Activated naive CD4-positive, alpha-beta T cell treated with anti-CD3 and anti-CD28 coated beads, Interleukin-2, amount 10 ng/mL, durations not matched to agents 7 days and 5 days (primary cell): ENCODE measurements around the gene CFAP65.
A peak's percentile ranks its signal among the peaks of the same experiment; 100 is the strongest.

ENCODE experiments used
- CTCF ChIA-PET: fragments of 350-600 bp; sonication (Branson Sonifier 250); formaldehyde crosslinking; loops from one replicate; lab custom pipeline; 2021; ENCODE audit warnings: antibody characterized with exemption; lab: Charles Lee
- DNase-seq: peaks from one replicate; pipeline ENCODE4 v3.0.0-alpha.2; 2020
- H3K27ac Mint-ChIP-seq: one replicate; pipeline ENCODE4 v1.8.0; 2021; ENCODE audit warnings: mild to moderate bottlenecking, moderate library complexity, mixed read lengths
- H3K27me3 Mint-ChIP-seq: one replicate; pipeline ENCODE4 v1.8.0; 2021; ENCODE audit warnings: mild to moderate bottlenecking, mixed read lengths
- H3K36me3 Mint-ChIP-seq: one replicate; pipeline ENCODE4 v1.8.0; 2021; ENCODE audit warnings: mixed read lengths
- H3K4me1 Mint-ChIP-seq: one replicate; pipeline ENCODE4 v1.8.0; 2021; ENCODE audit warnings: mixed read lengths
- H3K4me3 Mint-ChIP-seq: one replicate; pipeline ENCODE4 v1.8.0; 2021; ENCODE audit warnings: mild to moderate bottlenecking, moderate library complexity, mixed read lengths
- H3K9me3 Mint-ChIP-seq: one replicate; pipeline ENCODE4 v1.8.0; 2021; ENCODE audit warnings: mixed read lengths

Gene CFAP65

DNA sequence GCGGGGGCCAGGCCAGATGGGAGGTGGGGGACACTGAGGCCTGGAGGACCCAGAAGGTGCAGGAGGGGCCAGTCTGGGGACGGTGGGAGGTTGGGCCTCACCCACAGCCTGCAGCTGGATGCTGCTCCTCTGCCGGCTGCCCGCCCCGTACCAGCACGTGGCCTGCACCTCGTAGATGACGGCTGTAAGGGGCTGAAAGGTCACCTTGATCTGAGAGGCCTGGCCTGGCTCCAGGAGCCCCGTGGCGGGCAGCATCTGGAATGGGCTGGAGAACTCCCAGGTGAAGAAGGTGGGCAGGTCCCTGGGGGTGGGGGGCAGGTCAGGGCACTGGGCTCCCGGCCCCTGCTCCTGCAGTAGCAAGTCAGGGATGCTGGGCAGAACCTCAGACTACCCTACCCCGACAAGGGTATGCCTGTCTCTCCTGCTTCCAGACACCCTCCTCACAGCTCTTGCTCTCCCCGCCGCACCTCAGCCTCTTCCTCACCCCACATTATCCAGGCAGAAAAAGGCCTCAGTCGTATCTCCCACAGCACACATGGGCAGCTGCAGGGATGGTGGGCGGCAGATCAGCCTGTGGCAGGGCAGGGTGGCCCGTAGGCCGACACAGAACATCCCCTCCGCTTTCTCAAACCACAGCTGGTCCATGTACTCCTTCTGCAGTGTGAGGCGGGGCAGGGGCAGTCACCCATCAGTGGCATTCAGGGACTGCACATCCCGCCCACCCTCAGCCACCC, 10.1 kb downstream of the CFAP65 start:
- CTCF ChIA-PET, result interaction anchor here (1.3 to 5.1 kb wide), 4 partner anchors 32 to 122 kb away, joined by 3 to 59 read pairs (median 32); no protein-coding TSS in a partner anchor
- H3K9me3 Mint-ChIP-seq, result no peaks in the 10 kb centered on the region
- H3K4me1 Mint-ChIP-seq, result no peaks in the 10 kb centered on the region
- no peaks in the 10 kb centered on the region for H3K36me3 Mint-ChIP-seq
- H3K4me3 Mint-ChIP-seq, result no peak overlapping the region
- peaks cover 54% of the 10 kb centered on the region for H3K27me3 Mint-ChIP-seq
- H3K27ac Mint-ChIP-seq, result no peak overlapping the region
- no peak for DNase-seq

DNA sequence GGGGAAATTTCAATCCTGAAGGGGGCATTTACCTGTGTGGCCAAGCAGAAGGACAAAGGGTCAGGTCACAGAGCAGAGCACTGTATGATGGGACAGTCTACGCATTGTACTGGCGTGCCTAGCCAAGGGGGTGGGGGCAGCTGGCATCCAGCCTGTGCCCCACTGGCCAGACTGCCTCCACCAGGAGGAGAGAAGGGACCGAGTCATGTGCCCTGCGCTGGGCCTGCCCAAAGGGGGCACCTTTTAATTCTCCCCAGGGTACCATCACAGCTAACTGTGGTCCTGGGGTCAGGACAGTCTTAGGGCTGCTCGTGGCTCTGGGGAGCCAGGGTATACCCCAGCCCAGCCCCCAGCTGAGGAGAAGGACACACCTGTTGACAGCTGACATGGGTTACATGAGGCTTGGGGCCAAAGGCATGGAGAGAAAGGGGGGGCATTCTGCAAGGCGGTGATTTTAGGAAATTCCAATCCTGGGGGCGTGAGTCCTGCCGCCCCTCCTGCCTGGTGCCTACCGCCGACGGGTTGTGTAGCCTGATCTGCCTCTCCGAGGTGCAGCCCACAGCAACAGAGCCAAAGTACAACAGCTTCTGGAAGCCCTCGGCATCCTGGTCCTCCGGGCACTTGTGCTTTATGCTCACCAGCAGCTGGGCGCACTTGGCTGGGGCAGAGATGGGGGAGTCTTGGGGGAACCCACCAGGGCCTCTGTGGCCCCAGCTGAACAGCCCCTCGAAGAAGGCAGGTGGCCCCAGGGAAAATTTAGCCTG, 11.0 kb downstream of the CFAP65 start:
- Mint-ChIP-seq H3K27ac (no peak overlapping the region), H3K9me3 (no peaks in the 10 kb centered on the region), H3K4me1 (no peaks in the 10 kb centered on the region), H3K36me3 (no peaks in the 10 kb centered on the region), H3K4me3 (no peak overlapping the region), H3K27me3 (peaks cover 45% of the 10 kb centered on the region)
- DNase-seq, result no peak
- CTCF ChIA-PET, result interaction anchor here (0.6 to 5.1 kb wide), 40 partner anchors 10 to 322 kb away, joined by 3 to 59 read pairs (median 4); partner anchors contain the start of genes CFAP65 and ZFAND2B

DNA sequence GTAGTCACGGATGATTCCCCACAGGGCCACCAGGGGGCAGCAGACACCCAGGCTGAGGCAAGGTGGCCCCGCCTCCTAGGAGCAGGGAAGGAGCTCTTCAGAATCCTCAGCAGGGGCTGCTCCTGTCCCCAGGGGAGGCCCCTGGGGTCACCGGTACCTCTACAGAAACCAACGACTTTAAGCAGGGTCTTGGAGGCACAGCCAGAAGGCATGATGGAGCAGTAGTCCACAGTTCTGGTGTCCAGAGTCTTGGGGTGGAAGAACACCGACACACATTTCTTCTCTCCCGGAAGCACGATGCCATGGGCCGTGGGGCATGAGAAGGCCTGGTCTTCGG, 11.5 kb downstream of the CFAP65 start:
- Mint-ChIP-seq H3K9me3 (no peaks in the 10 kb centered on the region), H3K27me3 (peaks cover 40% of the 10 kb centered on the region), H3K4me1 (no peaks in the 10 kb centered on the region), H3K4me3 (no peak overlapping the region), H3K36me3 (no peaks in the 10 kb centered on the region), H3K27ac (no peak overlapping the region)
- CTCF ChIA-PET, result interaction anchor here (0.5 to 5.1 kb wide), 42 partner anchors 9 to 322 kb away, joined by 3 to 59 read pairs (median 4); partner anchors contain the start of genes CFAP65 and ZFAND2B
- peak; percentile 83 for DNase-seq

DNA sequence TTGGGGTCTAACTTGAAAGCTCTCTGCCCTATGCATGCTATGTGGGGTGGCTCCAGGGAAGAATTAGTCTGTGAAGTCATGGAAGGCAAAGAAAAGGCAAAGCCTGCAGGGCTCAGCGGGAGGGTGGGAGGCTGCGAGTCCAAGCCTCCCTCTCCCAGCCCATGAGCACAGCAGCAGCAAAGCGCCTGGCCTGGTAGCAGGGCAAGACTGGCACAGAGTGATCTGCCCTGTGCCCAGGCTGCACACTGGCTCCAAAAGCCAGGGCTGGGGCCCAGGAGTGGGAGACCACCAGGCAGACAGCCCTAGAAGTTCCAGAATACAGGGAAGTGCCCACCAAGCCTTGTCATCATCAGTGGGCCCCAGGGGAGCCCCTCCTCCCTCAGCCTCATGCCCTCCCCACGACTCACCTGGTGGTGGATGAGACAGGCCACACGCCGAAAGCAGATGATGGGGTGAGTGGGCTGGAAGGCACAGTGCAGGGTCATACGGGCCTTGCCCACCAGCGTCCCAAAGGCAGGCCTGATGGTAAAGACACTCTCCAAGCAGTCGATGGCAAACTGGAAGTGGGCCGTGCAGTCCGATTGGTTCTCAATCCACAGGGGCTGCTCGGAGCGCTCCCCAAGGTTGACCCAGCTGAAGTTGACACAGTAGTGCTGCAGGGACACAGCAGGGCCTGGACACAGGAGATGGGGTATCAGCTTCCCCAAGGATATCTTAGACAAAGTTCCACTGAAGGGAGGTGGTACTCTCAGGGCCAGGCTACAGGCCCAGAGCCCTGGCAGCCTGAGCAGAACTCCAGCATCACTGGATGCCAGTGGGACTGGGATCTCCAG, 12.1 kb downstream of the CFAP65 start:
- peaks cover 38% of the 10 kb centered on the region for H3K27me3 Mint-ChIP-seq
- no peak overlapping the region for H3K27ac Mint-ChIP-seq
- H3K4me3 Mint-ChIP-seq, result no peak overlapping the region
- no peaks in the 10 kb centered on the region for H3K4me1 Mint-ChIP-seq
- H3K36me3 Mint-ChIP-seq, result no peaks in the 10 kb centered on the region
- H3K9me3 Mint-ChIP-seq, result no peaks in the 10 kb centered on the region
- CTCF ChIA-PET, result interaction anchor here (0.5 to 5.1 kb wide), 42 partner anchors 9 to 323 kb away, joined by 3 to 59 read pairs (median 4); partner anchors contain the start of genes CFAP65 and ZFAND2B
- DNase-seq, result no peak

DNA sequence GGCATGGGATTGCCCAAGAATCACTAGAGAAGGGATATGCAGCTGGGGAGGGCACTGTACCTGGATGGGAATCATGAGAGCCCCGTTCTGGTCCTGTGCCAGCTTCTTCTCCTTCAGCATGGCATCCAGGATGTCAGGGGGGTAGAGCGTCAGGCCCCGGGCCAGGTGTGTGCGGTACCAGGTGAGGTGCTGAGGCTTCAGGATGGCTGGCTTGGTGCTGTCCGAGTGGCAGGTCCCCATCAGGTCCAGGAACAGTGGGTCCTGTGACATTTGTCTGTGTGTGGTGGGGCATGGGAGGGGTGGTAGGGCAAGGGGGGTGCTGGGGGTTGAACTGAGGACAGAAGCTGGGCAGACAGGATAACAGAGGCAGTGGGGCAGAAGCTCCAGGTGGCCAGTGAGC, 13.2 kb downstream of the CFAP65 start:
- Mint-ChIP-seq H3K9me3 (no peaks in the 10 kb centered on the region), H3K36me3 (no peaks in the 10 kb centered on the region), H3K4me1 (no peaks in the 10 kb centered on the region), H3K27ac (no peak overlapping the region), H3K27me3 (peaks cover 43% of the 10 kb centered on the region), H3K4me3 (no peak overlapping the region)
- CTCF ChIA-PET, result interaction anchor here (1.0 to 5.1 kb wide), 9 partner anchors 8 to 130 kb away, joined by 3 to 59 read pairs (median 4); no protein-coding TSS in a partner anchor
- no peak for DNase-seq

DNA sequence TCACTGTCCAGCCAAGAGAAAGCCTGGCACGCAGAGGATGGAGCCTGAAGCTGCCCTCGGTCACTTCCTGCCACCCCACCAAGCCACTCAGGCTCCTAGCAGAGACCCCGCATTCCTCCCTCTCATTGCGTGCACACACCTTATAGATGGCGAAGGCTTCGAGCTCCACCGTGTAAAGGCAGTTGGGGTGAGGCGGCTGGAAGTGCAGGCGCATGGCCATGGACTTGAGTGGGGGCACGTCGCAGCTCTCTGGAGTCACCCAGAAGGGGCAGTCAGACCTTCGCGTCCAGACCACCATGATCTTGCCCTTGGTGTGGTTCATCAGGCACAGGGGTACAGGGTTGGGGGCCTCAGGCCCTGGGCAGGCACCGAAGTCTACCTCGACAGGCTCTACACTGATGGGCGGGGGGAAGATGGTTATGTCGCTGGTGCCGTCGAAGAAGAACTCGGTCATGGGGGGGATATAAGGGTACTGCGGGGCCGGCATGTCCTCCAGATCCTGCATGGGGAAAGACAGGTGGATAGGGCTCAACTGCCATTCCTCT, 13.7 kb downstream of the CFAP65 start:
- Mint-ChIP-seq H3K27ac (no peak overlapping the region), H3K4me3 (no peak overlapping the region), H3K9me3 (no peaks in the 10 kb centered on the region), H3K27me3 (peaks cover 41% of the 10 kb centered on the region), H3K36me3 (no peaks in the 10 kb centered on the region), H3K4me1 (no peaks in the 10 kb centered on the region)
- CTCF ChIA-PET, result interaction anchor here (0.8 to 5.1 kb wide), 10 partner anchors 18 to 131 kb away, joined by 3 to 59 read pairs (median 4); no protein-coding TSS in a partner anchor
- no peak for DNase-seq

DNA sequence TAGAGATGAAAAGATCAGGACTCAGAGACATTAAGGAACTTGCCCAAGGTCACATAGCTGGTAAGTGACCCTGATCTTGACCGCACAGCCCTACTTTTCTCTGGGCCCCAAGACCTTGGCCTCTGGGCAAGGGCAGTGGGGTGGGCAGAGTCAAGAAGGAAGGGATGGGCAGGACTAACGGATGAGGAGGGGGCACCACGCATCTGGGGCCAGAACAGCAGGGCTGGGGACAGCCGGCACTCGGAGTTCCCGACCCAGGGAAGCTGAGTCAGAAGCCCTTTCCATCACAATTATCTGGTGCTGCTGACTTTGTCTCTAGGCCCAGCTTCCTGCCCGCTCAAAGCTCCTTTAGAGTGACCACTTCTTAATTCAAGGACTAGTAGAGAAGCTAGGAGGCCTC, 14.4 kb downstream of the CFAP65 start:
- DNase-seq, result no peak
- H3K27me3 Mint-ChIP-seq, result peaks cover 36% of the 10 kb centered on the region
- H3K27ac Mint-ChIP-seq, result no peak overlapping the region
- H3K9me3 Mint-ChIP-seq, result no peaks in the 10 kb centered on the region
- no peak overlapping the region for H3K4me3 Mint-ChIP-seq
- CTCF ChIA-PET, result interaction anchor here (0.7 to 5.1 kb wide), 12 partner anchors 13 to 133 kb away, joined by 3 to 59 read pairs (median 3); partner anchors contain the start of gene NHEJ1
- no peaks in the 10 kb centered on the region for H3K4me1 Mint-ChIP-seq
- no peaks in the 10 kb centered on the region for H3K36me3 Mint-ChIP-seq

DNA sequence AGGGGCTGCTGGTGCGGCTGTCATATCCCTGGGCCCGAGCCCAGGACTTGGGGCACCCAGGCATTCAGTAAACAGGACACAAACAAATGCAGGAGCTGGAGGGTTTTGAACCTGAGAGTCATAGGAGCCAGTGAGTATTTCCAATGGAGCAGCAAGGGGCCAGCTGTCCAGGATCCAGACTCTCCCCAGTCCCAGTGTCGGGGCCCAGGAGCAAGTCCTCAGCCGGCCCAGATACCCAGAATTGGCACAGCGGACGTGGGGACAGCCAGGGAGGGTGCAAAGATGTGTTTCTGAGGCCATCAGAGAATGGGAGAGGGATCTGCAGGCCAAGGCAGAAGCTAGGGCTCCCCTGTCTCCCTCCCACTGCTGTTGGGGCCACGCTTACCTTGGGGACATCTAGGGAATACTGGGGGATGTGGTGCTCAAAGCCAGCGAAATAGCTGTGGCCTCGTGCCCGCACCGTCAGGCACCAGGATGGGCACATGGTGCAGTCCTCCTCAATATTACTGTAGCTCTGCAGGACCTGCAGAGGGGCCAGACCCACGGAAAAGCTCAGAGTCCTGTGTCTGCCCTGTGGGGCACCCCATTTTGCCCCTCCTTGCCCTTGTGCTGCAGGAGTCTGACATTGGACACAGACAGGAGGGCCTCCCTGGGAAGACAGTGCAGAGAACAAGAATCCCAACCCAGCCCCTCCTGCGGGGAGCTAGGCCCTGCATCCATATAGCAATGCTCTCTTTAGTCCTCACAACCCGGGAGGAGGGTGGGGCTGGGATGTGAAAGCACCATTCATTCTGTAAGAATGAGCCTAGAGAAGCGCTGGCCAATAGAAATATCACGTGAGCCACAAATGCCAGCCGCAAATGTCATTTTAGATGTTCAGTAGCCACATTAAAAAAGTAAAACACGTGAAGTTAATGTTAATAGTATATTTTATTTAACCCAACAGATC, 15.4 kb downstream of the CFAP65 start:
- CTCF ChIA-PET, result interaction anchor here (0.8 to 5.1 kb wide), 4 partner anchors 21 to 127 kb away, joined by 3 to 59 read pairs (median 11); no protein-coding TSS in a partner anchor
- Mint-ChIP-seq H3K4me1 (no peaks in the 10 kb centered on the region), H3K4me3 (no peak overlapping the region), H3K27me3 (peaks cover 29% of the 10 kb centered on the region), H3K36me3 (no peaks in the 10 kb centered on the region), H3K9me3 (no peaks in the 10 kb centered on the region), H3K27ac (no peak overlapping the region)
- DNase-seq, result no peak

DNA sequence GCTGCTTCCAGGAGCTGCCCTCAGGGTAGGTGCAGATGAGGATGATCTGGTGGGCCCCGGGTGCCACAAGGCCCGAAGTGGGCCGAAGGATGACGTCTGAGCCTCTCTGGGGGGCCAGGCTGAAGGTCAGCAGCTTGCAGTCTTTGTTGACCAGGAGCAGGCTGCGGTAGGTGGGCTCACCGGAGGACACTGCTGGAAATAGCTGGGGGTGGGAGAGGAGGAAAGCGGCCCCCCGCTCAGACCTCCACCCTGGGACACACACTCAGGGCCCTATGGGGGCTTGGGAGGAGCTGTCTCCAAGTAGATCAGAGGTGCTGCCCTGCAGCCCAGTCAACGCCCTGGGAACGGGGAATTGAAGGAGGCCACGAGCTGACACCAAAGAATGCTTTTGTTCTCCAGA, 17.3 kb downstream of the CFAP65 start:
- no peak overlapping the region for H3K27ac Mint-ChIP-seq
- H3K4me3 Mint-ChIP-seq, result no peak overlapping the region
- H3K27me3 Mint-ChIP-seq, result peaks cover 18% of the 10 kb centered on the region
- no peaks in the 10 kb centered on the region for H3K9me3 Mint-ChIP-seq
- CTCF ChIA-PET, result no interaction called here
- no peaks in the 10 kb centered on the region for H3K36me3 Mint-ChIP-seq
- no peak for DNase-seq
- H3K4me1 Mint-ChIP-seq, result no peaks in the 10 kb centered on the region

DNA sequence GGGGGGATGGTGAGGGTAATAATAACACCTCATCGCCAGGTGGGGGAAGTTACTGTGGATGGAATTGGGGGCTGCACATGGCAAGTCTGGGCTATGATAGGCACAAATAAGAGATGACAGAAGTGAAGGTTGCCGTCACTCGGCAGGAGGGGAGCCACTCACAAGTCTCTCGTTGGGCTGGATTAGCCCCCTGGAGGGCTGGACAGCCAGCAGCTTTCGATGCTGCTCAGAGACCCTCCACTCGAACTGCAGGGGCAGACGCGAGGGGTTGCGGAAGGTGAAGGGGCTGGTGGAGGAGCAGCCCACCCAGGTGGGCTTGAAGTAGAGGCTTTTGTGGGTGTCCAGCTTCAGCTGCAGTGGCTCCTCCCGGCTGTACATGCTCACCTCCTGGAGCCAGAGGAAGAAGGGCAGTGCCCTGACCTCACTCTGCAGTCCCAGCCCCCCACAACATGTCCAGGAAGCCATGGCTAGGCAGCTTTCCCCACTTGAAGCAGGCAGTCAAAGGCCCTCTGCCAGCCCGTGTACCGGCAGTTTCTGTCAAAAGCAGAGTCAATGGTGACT, 18.2 kb downstream of the CFAP65 start:
- H3K4me1 Mint-ChIP-seq, result no peaks in the 10 kb centered on the region
- H3K4me3 Mint-ChIP-seq, result no peak overlapping the region
- CTCF ChIA-PET, result interaction anchor here (0.9 kb wide), 1 partner anchor 17 kb away, joined by 3 read pairs; no protein-coding TSS in a partner anchor
- H3K9me3 Mint-ChIP-seq, result no peaks in the 10 kb centered on the region
- H3K36me3 Mint-ChIP-seq, result no peaks in the 10 kb centered on the region
- no peak overlapping the region for H3K27ac Mint-ChIP-seq
- H3K27me3 Mint-ChIP-seq, result peaks cover 26% of the 10 kb centered on the region
- no peak for DNase-seq

DNA sequence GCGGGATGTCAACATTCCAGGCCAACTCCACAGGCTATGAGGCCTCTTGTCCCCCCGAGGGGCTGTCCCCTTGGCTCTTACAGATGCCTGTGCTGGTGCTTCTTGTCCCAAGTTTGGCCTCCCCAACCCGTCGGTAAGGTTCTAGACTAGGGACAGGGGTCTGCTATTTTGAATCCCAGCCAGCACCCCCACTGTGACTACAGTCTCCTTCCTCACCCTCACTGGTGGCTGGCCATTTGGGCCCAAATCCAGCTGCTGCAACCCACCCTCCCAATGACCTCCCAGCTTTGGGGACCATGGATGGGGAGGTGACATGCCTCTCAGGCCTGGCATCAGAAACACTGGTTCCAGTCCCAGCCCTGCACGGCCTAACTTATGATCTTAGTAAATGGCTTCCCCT, 18.7 kb downstream of the CFAP65 start:
- Mint-ChIP-seq H3K9me3 (no peaks in the 10 kb centered on the region), H3K27me3 (peaks cover 28% of the 10 kb centered on the region), H3K36me3 (no peaks in the 10 kb centered on the region), H3K4me3 (no peak overlapping the region), H3K4me1 (no peaks in the 10 kb centered on the region), H3K27ac (no peak overlapping the region)
- no peak for DNase-seq
- CTCF ChIA-PET, result interaction anchor here (0.9 kb wide), 1 partner anchor 18 kb away, joined by 3 read pairs; no protein-coding TSS in a partner anchor

DNA sequence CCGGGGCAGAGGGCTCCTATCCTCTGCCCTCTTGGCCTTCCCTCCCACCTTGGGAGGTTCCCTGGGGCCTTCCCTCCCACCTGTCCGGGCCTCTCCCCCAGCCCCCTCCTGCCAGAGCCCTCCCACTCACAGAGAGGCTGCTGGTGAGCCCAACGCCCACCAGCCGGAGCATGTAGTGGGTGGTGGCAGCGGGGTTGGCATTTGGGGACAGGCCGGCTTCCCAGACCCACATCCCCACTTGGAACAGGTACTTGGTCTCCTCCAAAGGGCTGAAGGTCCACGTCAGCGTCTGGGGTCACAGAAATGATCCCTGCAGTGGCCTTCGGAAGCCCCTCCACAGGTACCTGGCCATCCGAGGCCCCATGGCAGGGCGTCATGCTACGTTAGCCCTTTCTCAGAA, 19.3 kb downstream of the CFAP65 start:
- CTCF ChIA-PET, result interaction anchor here (1.0 to 3.5 kb wide), 2 partner anchors 7 to 133 kb away, joined by 3 to 14 read pairs; no protein-coding TSS in a partner anchor
- H3K4me1 Mint-ChIP-seq, result no peaks in the 10 kb centered on the region
- H3K27me3 Mint-ChIP-seq, result peaks cover 32% of the 10 kb centered on the region
- no peak overlapping the region for H3K4me3 Mint-ChIP-seq
- no peaks in the 10 kb centered on the region for H3K9me3 Mint-ChIP-seq
- DNase-seq, result no peak
- H3K36me3 Mint-ChIP-seq, result no peaks in the 10 kb centered on the region
- H3K27ac Mint-ChIP-seq, result no peak overlapping the region
